COLO829 (cell line): ENCODE results near the gene PKM.
"Not testable (repeated sequence)": the region's sequence is repeated elsewhere in the genome, so short reads cannot be mapped to it uniquely, and the experiment has no call there.

Experiments
- DNase-seq: peaks from one replicate; pipeline ENCODE4 v3.0.0; 2012; ENCODE audit warnings: low spot score

PKM gene

GRCh38 chr15:72176159-72176558 is 54.8 kb downstream of the PKM start:
- no peak for DNase-seq

GRCh38 chr15:72175186-72176044 is 55.6 kb downstream of the PKM start:
- DNase-seq, result no peak

- no peak for DNase-seq
These were observed 56.3 kb downstream of the PKM start for GRCh38 chr15:72174551-72175165.

- no peak for DNase-seq
These were observed 57.0 kb downstream of the PKM start for GRCh38 chr15:72173864-72174550.

- DNase-seq, result no peak
These were observed 57.6 kb downstream of the PKM start for GRCh38 chr15:72173401-72173800.

- no peak for DNase-seq
These were observed 58.2 kb downstream of the PKM start for GRCh38 chr15:72172796-72173195.

- not testable (repeated sequence) for DNase-seq
These were observed 59.0 kb downstream of the PKM start for GRCh38 chr15:72171978-72172377.

GRCh38 chr15:72170691-72171090 is 60.3 kb downstream of the PKM start:
- no peak for DNase-seq

- DNase-seq, result no peak
These were observed 60.9 kb downstream of the PKM start for GRCh38 chr15:72169921-72170611.

GRCh38 chr15:72169236-72169920 is 61.6 kb downstream of the PKM start:
- no peak for DNase-seq

- DNase-seq, result no peak
These were observed 62.2 kb downstream of the PKM start for GRCh38 chr15:72168808-72169190.

- no peak for DNase-seq
These were observed 62.7 kb downstream of the PKM start for GRCh38 chr15:72168131-72168807.

- no peak for DNase-seq
These were observed 63.5 kb downstream of the PKM start for GRCh38 chr15:72167445-72167844.

- no peak for DNase-seq
These were observed 64.1 kb downstream of the PKM start for GRCh38 chr15:72166716-72167417.

- DNase-seq, result no peak
These were observed 67.3 kb downstream of the PKM start for GRCh38 chr15:72163719-72164118.

- no peak for DNase-seq
These were observed 68.4 kb downstream of the PKM start for GRCh38 chr15:72162569-72162968.

- no peak for DNase-seq
These were observed 69.4 kb downstream of the PKM start for GRCh38 chr15:72161361-72162132.

GRCh38 chr15:72160696-72161245 is 70.2 kb downstream of the PKM start:
- DNase-seq, result no peak

GRCh38 chr15:72156928-72157327 is 74.1 kb downstream of the PKM start:
- no peak for DNase-seq
